GF-D8 (cell line): ENCODE results near the gene NASP.

Experiments used
- DNase-seq: peaks from one replicate; lab custom pipeline; 2025; lab: John Stamatoyannopoulos, UW

The NASP gene

GRCh38 chr1:45620588-45621500 is 37.0 kb downstream of the NASP start:
- DNase-seq: no peak

DNA sequence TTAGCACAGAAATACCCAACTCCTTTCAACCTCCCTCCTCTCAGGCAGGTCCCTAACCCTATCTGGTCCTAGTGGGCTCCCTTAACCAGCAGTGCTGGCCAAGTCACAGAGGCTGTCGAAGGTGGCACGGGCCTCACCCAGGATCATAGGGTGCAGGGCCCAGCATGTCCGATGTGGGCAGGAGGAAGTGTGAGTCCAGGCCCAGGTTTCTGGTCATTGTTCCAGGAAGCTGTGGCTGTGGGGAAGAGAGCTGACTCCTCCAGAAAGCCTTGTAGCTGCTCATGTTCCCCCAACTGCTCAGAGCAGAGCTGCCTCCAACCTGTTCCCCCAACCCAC is 37.6 kb downstream of the NASP start:
- DNase-seq: no peak

GRCh38 chr1:45621895-45622523 is 38.2 kb downstream of the NASP start:
- DNase-seq: no peak

GRCh38 chr1:45622524-45623394 is 38.9 kb downstream of the NASP start:
- no peak for DNase-seq

GRCh38 chr1:45623972-45624371 is 40.1 kb downstream of the NASP start, which contains the start of gene CCDC17:
TSS of gene CCDC17 (minus strand) at chr1:45624054. CDS start at chr1:45623909, 145 bp downstream.
- DNase-seq: no peak

- no peak for DNase-seq
These were observed 45.2 kb downstream of the NASP start for GRCh38 chr1:45629035-45629434.

GRCh38 chr1:45630429-45630828 is 46.6 kb downstream of the NASP start:
- DNase-seq: no peak

DNA sequence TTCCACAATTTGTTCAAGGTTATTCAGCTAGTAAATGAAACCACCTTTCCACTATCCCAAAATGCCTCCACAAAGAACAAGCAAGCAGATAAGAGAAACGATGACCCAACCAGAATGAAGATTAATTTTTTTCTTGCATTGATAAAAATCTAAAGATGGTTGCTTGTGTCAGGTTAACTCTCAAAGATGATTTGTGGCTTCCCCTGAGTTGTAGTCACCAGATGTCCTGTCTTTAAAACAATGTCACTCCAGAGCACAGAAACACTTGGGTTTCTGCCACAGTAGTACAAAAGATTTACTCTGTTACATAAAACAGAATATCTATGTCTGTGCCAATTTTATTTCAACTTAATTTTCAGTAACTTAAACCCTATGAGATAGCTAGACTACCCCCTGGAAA is 51.4 kb downstream of the NASP start:
- DNase-seq: no peak

GRCh38 chr1:45640293-45640692 is 56.5 kb downstream of the NASP start:
- DNase-seq: no peak

DNA sequence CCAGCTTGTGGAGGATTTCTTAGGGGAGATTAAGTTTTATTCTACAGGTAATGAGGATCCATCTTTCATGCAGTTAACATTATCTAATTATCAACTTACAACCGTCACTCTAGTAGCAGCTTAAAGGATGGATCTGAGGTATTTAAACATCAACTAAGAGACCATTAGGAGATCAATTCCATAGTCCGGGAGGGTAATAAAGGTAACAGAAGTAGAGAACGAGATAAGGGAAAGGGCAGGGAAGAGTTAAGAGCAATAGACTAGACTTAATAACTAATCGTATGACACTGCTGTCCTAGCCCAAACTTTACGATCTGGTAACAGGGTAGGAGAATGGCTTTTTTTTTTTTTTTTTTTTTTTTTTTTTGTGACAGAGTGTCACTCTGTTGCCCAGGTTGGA is 59.5 kb downstream of the NASP start:
- DNase-seq: no peak

GRCh38 chr1:45643978-45644377 is 60.1 kb downstream of the NASP start:
- DNase-seq: no peak

- no peak for DNase-seq
These were observed 60.8 kb downstream of the NASP start for GRCh38 chr1:45644661-45645060.

DNA sequence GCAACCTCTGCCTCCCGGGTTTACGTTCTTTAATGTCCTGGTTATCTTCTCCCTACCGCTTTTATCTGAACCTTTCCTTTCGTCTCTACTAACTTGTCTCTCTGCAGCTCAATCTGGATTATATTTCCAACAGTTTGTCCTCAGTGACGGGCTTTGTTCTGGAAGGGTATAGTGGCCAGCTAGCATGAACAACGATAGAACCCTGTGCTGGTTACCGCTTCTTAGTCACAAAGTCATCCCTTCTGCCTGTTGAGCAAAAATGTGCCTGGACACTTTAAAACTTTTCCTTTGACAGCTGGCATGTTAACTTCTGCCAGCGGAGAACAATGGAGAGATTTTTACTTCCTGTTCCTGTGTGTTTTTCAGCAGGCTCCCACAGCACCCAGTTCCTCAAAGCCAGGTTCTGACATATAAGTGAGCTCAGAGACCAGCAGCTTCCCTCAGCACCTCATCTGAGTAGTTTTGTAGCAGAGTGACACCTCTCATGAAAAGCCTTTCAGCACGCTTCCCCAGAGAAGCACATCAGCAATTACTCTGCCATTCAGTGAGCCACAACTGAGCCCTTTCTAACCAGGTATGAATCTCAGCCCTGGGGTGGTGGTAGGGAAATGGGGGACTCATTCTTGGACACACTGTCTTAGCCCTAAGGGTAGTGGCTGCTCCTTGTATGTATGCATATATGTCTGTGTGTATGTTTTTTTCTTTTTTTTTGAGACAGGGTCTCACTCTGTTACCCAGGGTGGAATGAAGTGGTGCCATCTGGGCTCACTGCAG is 63.6 kb downstream of the NASP start:
- DNase-seq: no peak

- no peak for DNase-seq
These were observed 70.9 kb downstream of the NASP start for GRCh38 chr1:45654540-45655280.

GRCh38 chr1:45656573-45657226 is 72.9 kb downstream of the NASP start:
- DNase-seq: no peak

DNA sequence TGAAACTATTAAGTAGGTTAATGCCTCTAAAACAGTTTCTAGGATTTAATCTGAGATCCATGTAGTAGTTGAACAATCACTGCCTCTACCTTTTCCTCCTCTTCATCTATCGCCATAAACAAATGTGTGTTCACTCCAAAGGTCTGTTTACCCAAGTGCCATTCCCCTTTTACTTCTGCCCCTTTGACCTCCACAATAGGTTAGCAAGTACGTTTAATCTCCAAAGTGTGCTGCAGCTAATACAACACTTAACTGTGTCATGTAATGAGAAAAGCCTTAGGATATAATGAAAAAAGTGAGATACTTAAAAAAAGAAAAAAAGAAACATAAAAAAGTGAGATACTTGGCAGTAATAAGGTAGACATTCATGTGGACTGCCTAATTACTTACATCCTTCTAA is 74.3 kb downstream of the NASP start:
- no peak for DNase-seq

DNA sequence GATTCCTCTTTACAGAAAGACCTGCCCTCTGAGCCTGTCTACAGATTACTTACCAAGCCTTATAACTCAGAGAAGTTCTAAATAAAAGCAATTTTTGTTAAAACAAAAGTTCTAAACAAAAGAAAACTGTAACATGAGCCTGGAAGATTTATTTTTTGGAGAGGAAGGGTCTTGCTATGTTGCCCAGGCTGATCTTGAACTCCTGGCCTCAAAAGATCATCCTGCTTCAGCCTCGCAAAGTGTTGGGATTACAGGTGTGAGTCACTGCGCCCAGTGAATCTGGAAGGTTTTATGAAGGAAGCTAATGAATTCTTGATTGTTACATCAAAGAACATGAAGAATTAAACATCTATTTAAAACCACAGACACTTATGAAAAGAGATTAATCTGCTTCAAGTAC is 75.4 kb downstream of the NASP start:
- DNase-seq: no peak

GRCh38 chr1:45660336-45660735 is 76.5 kb downstream of the NASP start:
- no peak for DNase-seq

DNA sequence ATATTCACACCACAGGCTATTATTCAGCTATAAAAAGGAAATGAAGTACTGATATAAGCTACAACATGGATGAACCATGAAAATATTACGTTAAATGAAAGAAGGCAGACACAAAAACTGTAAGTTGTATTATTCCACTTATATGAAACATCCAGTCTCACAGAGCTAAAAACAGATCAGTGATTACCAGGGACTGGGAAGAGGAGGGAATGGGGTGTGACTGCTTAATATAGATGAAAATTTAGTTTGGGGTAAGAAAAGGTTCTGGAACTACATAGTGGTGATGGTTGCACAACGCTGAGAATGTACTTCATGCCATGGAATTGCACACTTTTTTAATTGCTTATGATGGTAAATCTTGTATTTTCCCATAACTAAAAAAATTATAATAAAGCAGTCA is 83.0 kb downstream of the NASP start:
- no peak for DNase-seq

- no peak for DNase-seq
These were observed 83.7 kb downstream of the NASP start for GRCh38 chr1:45667321-45668111.
